Activated CD8-positive, alpha-beta memory T cell treated with anti-CD3 and anti-CD28 coated beads for 48 hours (primary cell): Measurements from ENCODE around the gene SH3TC2.
"Not testable (repeated sequence)": the region's sequence is repeated elsewhere in the genome, so short reads cannot be mapped to it uniquely, and the experiment has no call there.

Experiments used
- DNase-seq, 3 experiments: peaks; one replicate each; pipeline ENCODE4 v3.0.0-alpha.2; 2020; ENCODE audit warnings: low read depth in 2 of 3, low spot score in 2 of 3

SH3TC2 gene

GRCh38 chr5:149063017-149063687 is at the start of gene SH3TC2:
Gene SH3TC2, minus strand, starts transcription at chr5:149063062. Its CDS starts 40 bp downstream, at chr5:149063022.
- DNase-seq = no peak

GRCh38 chr5:149110406-149110805 is 47.5 kb upstream of the SH3TC2 start:
- DNase-seq = no peak

GRCh38 chr5:149108651-149109280 is 45.9 kb upstream of the SH3TC2 start:
- DNase-seq = no peak

- no peak for DNase-seq
Measured at GRCh38 chr5:149100331-149100730, 37.5 kb upstream of the SH3TC2 start.

- no peak for DNase-seq
Measured at GRCh38 chr5:149099920-149100319, 37.1 kb upstream of the SH3TC2 start.

- DNase-seq = no peak
Measured at GRCh38 chr5:149094996-149095395, 32.1 kb upstream of the SH3TC2 start.

GRCh38 chr5:149093625-149094024 is 30.8 kb upstream of the SH3TC2 start:
- no peak for DNase-seq

- DNase-seq = no peak
Measured at GRCh38 chr5:149089796-149090195, 26.9 kb upstream of the SH3TC2 start.

GRCh38 chr5:149088686-149089085 is 25.8 kb upstream of the SH3TC2 start:
- no peak for DNase-seq

- no peak for DNase-seq
Measured at GRCh38 chr5:149083846-149084245, 21.0 kb upstream of the SH3TC2 start.

GRCh38 chr5:149082271-149082670 is 19.4 kb upstream of the SH3TC2 start:
- DNase-seq = no peak

- DNase-seq = no peak
Measured at GRCh38 chr5:149080294-149080693, 17.4 kb upstream of the SH3TC2 start.

GRCh38 chr5:149079883-149080282 is 17.0 kb upstream of the SH3TC2 start:
- no peak for DNase-seq

GRCh38 chr5:149074071-149074470 is 11.2 kb upstream of the SH3TC2 start:
- DNase-seq = not testable (repeated sequence)

GRCh38 chr5:149073213-149073612 is 10.4 kb upstream of the SH3TC2 start:
- DNase-seq = no peak

- DNase-seq = no peak
Measured at GRCh38 chr5:149072791-149073190, 9.9 kb upstream of the SH3TC2 start.

GRCh38 chr5:149072376-149072775 is 9.5 kb upstream of the SH3TC2 start:
- DNase-seq = no peak

GRCh38 chr5:149071756-149072155 is 8.9 kb upstream of the SH3TC2 start:
- DNase-seq = no peak

- DNase-seq = no peak
Measured at GRCh38 chr5:149071216-149071615, 8.4 kb upstream of the SH3TC2 start.

- no peak for DNase-seq
Measured at GRCh38 chr5:149069711-149070110, 6.8 kb upstream of the SH3TC2 start.

- no peak for DNase-seq
Measured at GRCh38 chr5:149063896-149064478, 1.1 kb upstream of the SH3TC2 start.

GRCh38 chr5:149062371-149063016 is 368 bp downstream of the SH3TC2 start:
- no peak for DNase-seq
